GM19397 (cell line): ENCODE results near the gene HDAC9.

ENCODE experiments used
- ATAC-seq: cut with Tn5 transposase; IDR thresholded peaks from one replicate; pipeline ENCODE4 v1.9.1; 2021; ENCODE audit warnings: mild to moderate bottlenecking, moderate library complexity; ENCODE audit not compliant: unreplicated experiment

The HDAC9 gene

GRCh38 chr7:18580950-18581349 lies 85.4 kb downstream of the HDAC9 start:
- ATAC-seq, result no peak

DNA sequence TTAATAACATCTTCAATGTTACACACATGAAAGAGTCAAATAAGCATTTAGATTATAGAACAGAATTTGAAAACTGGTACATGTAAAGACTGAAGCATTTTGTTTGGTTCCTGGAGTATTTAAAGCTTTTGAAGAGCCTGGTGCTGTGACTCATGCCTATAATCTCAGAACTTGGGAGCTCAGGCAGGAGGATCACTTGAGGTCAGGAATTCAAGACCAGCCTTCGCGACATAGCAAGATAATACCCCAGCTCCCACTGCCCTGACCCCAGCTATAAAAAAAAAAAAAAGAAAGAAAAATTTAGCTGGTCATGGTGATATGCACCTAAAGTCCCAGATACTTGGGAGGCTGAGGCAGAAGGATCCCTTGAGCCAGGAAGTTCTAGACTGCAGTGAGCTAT lies 87.8 kb downstream of the HDAC9 start:
- ATAC-seq, result no peak

- no peak for ATAC-seq
Measured at GRCh38 chr7:18590241-18590640, 94.7 kb downstream of the HDAC9 start.

- ATAC-seq, result no peak
Measured at GRCh38 chr7:18590744-18591340, 95.3 kb downstream of the HDAC9 start.

GRCh38 chr7:18593602-18594279 lies 98.2 kb downstream of the HDAC9 start:
- no peak for ATAC-seq

DNA sequence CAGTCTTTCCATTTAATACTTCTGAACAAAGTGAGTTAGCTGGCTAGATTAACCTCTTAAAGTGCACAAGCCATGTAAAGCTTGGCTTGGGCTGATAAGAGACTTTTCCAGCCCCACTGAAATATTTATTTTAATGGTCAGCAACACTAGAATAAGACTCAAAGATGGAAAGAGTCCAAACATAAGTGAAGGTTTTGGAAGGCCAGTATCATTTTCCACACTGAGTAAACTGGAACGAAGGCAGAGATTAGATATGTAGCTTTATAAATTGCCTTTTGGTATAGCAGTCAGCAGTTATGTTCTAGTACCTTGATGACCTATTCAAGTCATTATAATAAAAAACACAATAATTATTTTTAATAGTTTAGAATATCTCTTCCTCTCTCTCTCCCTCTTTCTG lies 102.2 kb downstream of the HDAC9 start:
- no peak for ATAC-seq

- ATAC-seq, result no peak
Measured at GRCh38 chr7:18607025-18607424, 111.5 kb downstream of the HDAC9 start.

- no peak for ATAC-seq
Measured at GRCh38 chr7:18610331-18610948, 114.9 kb downstream of the HDAC9 start.

- no peak for ATAC-seq
Measured at GRCh38 chr7:18614841-18615240, 119.3 kb downstream of the HDAC9 start.

- no peak for ATAC-seq
Measured at GRCh38 chr7:18619311-18619710, 123.8 kb downstream of the HDAC9 start.

DNA sequence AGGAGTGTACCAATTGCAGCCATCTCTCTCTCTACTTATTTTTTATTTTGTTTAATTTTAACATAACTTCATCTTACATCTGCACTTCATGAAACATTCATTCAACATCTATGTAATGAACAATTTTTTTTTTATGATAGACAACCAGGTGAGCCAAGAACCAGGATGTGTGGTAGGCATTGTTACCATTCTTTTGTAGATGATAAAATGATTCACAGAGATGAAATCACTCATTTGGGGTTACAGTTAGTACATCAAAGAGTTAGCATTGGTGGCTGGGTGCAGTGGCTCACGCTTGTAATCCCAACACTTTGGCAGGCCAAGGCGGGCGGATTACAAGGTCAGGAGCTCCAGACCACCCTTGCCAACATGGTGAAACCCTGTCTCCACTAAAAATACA lies 127.8 kb downstream of the HDAC9 start:
- no peak for ATAC-seq

GRCh38 chr7:18624459-18624858 lies 128.9 kb downstream of the HDAC9 start:
- no peak for ATAC-seq

DNA sequence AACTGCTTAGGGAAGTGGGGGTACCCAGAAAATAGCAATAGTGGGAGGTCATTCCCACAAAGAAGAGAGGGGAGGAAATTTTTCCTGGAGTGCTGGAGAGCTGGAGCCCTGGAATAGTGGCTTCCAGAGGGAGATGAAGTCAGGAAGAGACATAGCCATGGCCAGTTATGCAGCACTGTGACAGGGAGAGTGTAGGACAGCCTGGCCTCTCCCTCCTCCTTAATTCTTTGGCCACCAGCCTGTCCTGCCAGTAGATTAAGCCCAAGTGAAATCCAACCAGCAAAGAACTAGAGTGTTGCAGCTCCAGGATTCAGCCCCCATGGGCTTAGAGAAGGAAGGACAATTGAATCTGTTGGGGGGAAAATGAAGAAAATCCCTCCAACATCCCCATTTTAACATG lies 130.5 kb downstream of the HDAC9 start:
- ATAC-seq, result no peak

DNA sequence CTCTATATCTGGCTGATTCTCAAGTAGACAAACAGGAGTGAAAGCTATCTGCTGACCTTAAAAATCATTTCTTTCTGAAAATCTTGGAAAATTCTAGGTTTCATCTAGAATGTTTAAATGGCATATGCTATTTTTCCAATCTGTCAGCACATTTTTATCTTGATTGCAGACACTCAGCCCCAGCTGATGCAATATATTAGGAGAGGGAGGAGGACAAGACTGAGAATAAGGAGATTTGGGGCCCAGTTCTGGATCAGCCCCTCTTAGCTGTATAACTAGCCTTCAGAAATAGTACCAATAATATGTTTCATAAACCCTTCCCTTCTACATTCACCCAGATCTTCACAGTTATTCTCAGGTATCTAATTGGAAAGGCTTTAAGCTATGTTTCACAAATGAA lies 131.2 kb downstream of the HDAC9 start:
- no peak for ATAC-seq

GRCh38 chr7:18637516-18637915 lies 142.0 kb downstream of the HDAC9 start:
- no peak for ATAC-seq

GRCh38 chr7:18638594-18639452 lies 143.3 kb downstream of the HDAC9 start:
- no peak for ATAC-seq

GRCh38 chr7:18639711-18640110 lies 144.2 kb downstream of the HDAC9 start:
- ATAC-seq, result no peak

- ATAC-seq, result no peak
Measured at GRCh38 chr7:18644981-18645380, 149.4 kb downstream of the HDAC9 start.

DNA sequence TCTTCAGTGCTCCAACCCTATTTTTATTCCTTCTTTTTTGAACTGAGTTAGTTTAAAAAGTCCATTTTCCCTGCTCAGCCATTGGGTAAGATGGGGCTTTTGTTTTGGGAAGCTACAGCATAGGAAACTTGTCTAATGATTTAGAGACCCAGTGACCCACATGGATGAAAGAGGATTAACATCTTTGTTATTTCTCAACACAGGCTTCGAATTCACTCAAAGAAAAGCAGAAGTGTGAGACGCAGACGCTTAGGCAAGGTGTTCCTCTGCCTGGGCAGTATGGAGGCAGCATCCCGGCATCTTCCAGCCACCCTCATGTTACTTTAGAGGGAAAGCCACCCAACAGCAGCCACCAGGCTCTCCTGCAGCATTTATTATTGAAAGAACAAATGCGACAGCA lies 152.0 kb downstream of the HDAC9 start:
- no peak for ATAC-seq

- no peak for ATAC-seq
Measured at GRCh38 chr7:18648849-18649758, 153.6 kb downstream of the HDAC9 start.
